Measurements from ENCODE around the gene RMP24. TPM values are rescaled to one million over a fixed set of nuclear protein-coding genes. Genes with fewer than 3 reads are reported as not detected.

The RMP24 gene

Small RNA genes within 50 kb of the gene (small RNA-seq; reads per million reads assigned to genes)
- not detected for gene MIR3929

Other genes starting within 250 kb of the RMP24 start
- 162 TPM for gene RPRD1A, start 94.9 kb downstream of the RMP24 start, total RNA-seq
- gene SLC39A6, start 156.7 kb downstream of the RMP24 start, total RNA-seq = 185 TPM
- 217 TPM for gene ELP2, start 157.2 kb downstream of the RMP24 start, total RNA-seq
- 0.16 TPM for gene MOCOS, start 214.8 kb downstream of the RMP24 start, total RNA-seq